GM23338 (cell line): ENCODE measurements around the gene STK24. TPM values are rescaled to one million over a fixed set of nuclear protein-coding genes. Genes with fewer than 3 reads are reported as not detected.

Experiments used
- ATAC-seq: fragments of 200-7000 bp; cut with Tn5 transposase; 3 replicates; pipeline ENCODE4 v1.9.1; 2020
- DNase-seq: peaks from one replicate; pipeline ENCODE4 v3.0.0-alpha.2; 2015; ENCODE audit warnings: low spot score
- H2AFZ ChIP-seq: fragments of 200-600 bp; sonication (generic); 2 replicates; pipeline ENCODE4 v1.8.0; 2016; ENCODE audit warnings: antibody characterized with exemption, mild to moderate bottlenecking, moderate library complexity
- H3F3A ChIP-seq: fragments of 200-600 bp; sonication (generic); replicated peaks from 2 replicates; pipeline ENCODE4 v1.8.0; 2017; ENCODE audit warnings: antibody characterized with exemption, mixed run types, low read depth
- H3K27ac ChIP-seq: fragments of 200-600 bp; sonication (generic); 2 replicates; pipeline ENCODE4 v1.6.1; 2016; ENCODE audit warnings: low read depth
- H3K27me3 ChIP-seq: fragments of 200-600 bp; sonication (generic); 2 replicates; pipeline ENCODE4 v1.8.0; 2016; ENCODE audit warnings: mild to moderate bottlenecking, mixed run types, moderate library complexity; ENCODE audit not compliant: insufficient read depth
- H3K36me3 ChIP-seq: fragments of 200-600 bp; sonication (generic); 2 replicates; pipeline ENCODE4 v1.8.0; 2016; ENCODE audit warnings: mild to moderate bottlenecking; ENCODE audit not compliant: insufficient read depth
- H3K4me1 ChIP-seq: fragments of 200-600 bp; sonication (generic); 2 replicates; pipeline ENCODE4 v1.8.0; 2016; ENCODE audit warnings: mild to moderate bottlenecking, moderate library complexity; ENCODE audit not compliant: insufficient read depth
- H3K4me2 ChIP-seq: fragments of 200-600 bp; sonication (generic); 2 replicates; pipeline ENCODE4 v1.7.1; 2017; ENCODE audit warnings: mixed run types
- H3K4me3 ChIP-seq: fragments of 200-600 bp; sonication (generic); 2 replicates; pipeline ENCODE4 v1.6.1; 2016; ENCODE audit warnings: mixed run types
- H3K79me2 ChIP-seq: fragments of 200-600 bp; sonication (generic); replicated peaks from 2 replicates; pipeline ENCODE4 v1.8.0; 2017; ENCODE audit warnings: mild to moderate bottlenecking; ENCODE audit not compliant: insufficient read depth
- H3K9me2 ChIP-seq: fragments of 200-600 bp; sonication (generic); 2 replicates; pipeline ENCODE4 v1.8.0; 2017; ENCODE audit not compliant: insufficient read depth
- H4K20me1 ChIP-seq: fragments of 200-600 bp; sonication (generic); replicated peaks from 2 replicates; pipeline ENCODE4 v1.8.0; 2017; ENCODE audit warnings: mild to moderate bottlenecking; ENCODE audit not compliant: insufficient read depth
- H3K27ac Mint-ChIP-seq: 2 replicates; pipeline ENCODE4 v1.8.0; 2020; ENCODE audit warnings: inconsistent platforms, mild to moderate bottlenecking, moderate library complexity, mixed read lengths
- H3K27me3 Mint-ChIP-seq: 3 replicates; pipeline ENCODE4 v1.8.0; 2022; ENCODE audit warnings: low read depth, mild to moderate bottlenecking, moderate library complexity, mixed read lengths, inconsistent platforms; ENCODE audit not compliant: insufficient read depth, poor library complexity
- H3K36me3 Mint-ChIP-seq: 3 replicates; pipeline ENCODE4 v1.8.0; 2021; ENCODE audit warnings: low read depth, mild to moderate bottlenecking, inconsistent platforms, moderate library complexity, mixed read lengths
- H3K4me1 Mint-ChIP-seq: 3 replicates; pipeline ENCODE4 v1.8.0; 2020; ENCODE audit warnings: mild to moderate bottlenecking, inconsistent platforms, mixed read lengths
- H3K4me3 Mint-ChIP-seq: 3 replicates; pipeline ENCODE4 v1.8.0; 2021; ENCODE audit warnings: moderate library complexity, mild to moderate bottlenecking, inconsistent platforms, mixed read lengths
- H3K9me3 Mint-ChIP-seq: 3 replicates; pipeline ENCODE4 v1.8.0; 2020; ENCODE audit warnings: moderate library complexity, mild to moderate bottlenecking, inconsistent platforms, mixed read lengths
- CREB1 ChIP-seq: fragments of 250-450 bp; sonication (Bioruptor Pico); IDR thresholded peaks from 2 replicates; pipeline ENCODE4 v1.5.0; 2020; ENCODE audit warnings: low read depth, mild to moderate bottlenecking, moderate library complexity
- CTCF ChIP-seq, 2 experiments: fragments of 200-600 bp in 1 of 2; sonication (generic) in 1 of 2; conservative IDR thresholded peaks; 2 replicates each; pipeline versions ENCODE4 v1.5.1 to v1.6.1; 2016 to 2017; ENCODE audit warnings: antibody characterized with exemption in 2 of 2, low read depth in 2 of 2, mild to moderate bottlenecking in 2 of 2, moderate library complexity in 1 of 2
- ETS1 ChIP-seq: IDR thresholded peaks from 2 replicates; pipeline ENCODE4 v1.6.1; 2016; ENCODE audit warnings: antibody characterized with exemption
- EZH2 ChIP-seq: fragments of 200-600 bp; sonication (generic); IDR thresholded peaks from one replicate; pipeline ENCODE4 v1.8.0; 2017; ENCODE audit warnings: antibody characterized with exemption, mild to moderate bottlenecking, low read depth; ENCODE audit not compliant: unreplicated experiment
- EZH2phosphoT487 ChIP-seq: fragments of 200-600 bp; sonication (generic); IDR thresholded peaks from one replicate; pipeline ENCODE4 v1.8.1; 2018; ENCODE audit warnings: antibody characterized with exemption; ENCODE audit not compliant: unreplicated experiment
- JUNB ChIP-seq: IDR thresholded peaks from one replicate; pipeline ENCODE4 v1.6.1; 2016; ENCODE audit warnings: antibody characterized with exemption; ENCODE audit not compliant: unreplicated experiment
- NANOG ChIP-seq: IDR thresholded peaks from 2 replicates; pipeline ENCODE4 v1.6.1; 2016; ENCODE audit warnings: antibody characterized with exemption, borderline replicate concordance
- POLR2AphosphoS5 ChIP-seq: IDR thresholded peaks from 2 replicates; pipeline ENCODE4 v1.6.1; 2016; ENCODE audit warnings: antibody characterized with exemption, low read depth
- STAT1 ChIP-seq: IDR thresholded peaks from one replicate; pipeline ENCODE4 v1.6.1; 2016; ENCODE audit warnings: antibody characterized with exemption; ENCODE audit not compliant: unreplicated experiment
- ZNF114 ChIP-seq: fragments of 250-450 bp; sonication (Bioruptor Pico); IDR thresholded peaks from 2 replicates; pipeline ENCODE4 v1.5.0; 2020; ENCODE audit warnings: mild to moderate bottlenecking, moderate library complexity
- ZNF331 ChIP-seq: fragments of 250-450 bp; sonication (Bioruptor Pico); IDR thresholded peaks from 2 replicates; pipeline ENCODE4 v1.5.0; 2020; ENCODE audit warnings: low read depth, mild to moderate bottlenecking, moderate library complexity
- ZNF462 ChIP-seq: fragments of 250-450 bp; sonication (Bioruptor Pico); IDR thresholded peaks from 2 replicates; pipeline ENCODE4 v1.5.0; 2020; ENCODE audit warnings: mild to moderate bottlenecking, moderate library complexity
- polyA plus RNA-seq: library from polyadenylated mRNA; unstranded; fragments of >200 nt; fragmentation: Nextera tagmentation; extraction: Ambion mirVana; gene quantifications from 2 replicates; pipeline ENCODE4 v1.2.1, GENCODE V29; 2016
- total RNA-seq: library from RNA; depleted of rRNA; stranded (reverse); fragments of >200 nt; shearing (Covaris generic); gene quantifications from 2 replicates; pipeline ENCODE4 v1.2.3, GENCODE V29; 2014
- TF ChIP-seq, protein P1 (sequence below): IDR thresholded peaks from one replicate; pipeline ENCODE4 v1.6.1; 2018; ENCODE audit warnings: antibody characterized with exemption; ENCODE audit not compliant: unreplicated experiment

Gene STK24
- total and polyA plus RNA-seq, 2 experiments from 2014 or later = 56.5 to 144 TPM

DNA sequence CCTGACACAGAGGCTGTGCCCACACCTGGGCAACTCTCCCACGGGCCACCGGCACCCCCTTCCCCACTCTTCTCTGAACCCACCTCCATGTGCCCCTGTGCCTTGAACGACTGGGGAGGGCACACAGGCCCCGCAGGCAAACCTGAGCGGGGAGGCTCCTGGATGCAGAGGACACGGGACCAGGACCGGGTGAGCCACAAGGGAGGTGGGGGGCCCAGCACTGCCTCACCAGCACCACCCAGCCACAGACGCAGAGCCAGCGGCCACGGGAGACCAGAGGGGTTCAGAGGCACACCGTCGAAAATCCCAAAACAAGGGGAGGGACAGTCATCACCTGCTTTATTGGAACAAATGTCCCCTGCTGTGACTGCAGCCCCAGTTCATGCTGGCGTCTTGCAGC is 49.4 kb downstream of the STK24 start:
- Histone ChIP-seq H2AFZ (no peak overlapping the region), H3K27ac (no peak overlapping the region), H3K27me3 (no peaks in the 10 kb centered on the region), H3K9me2 (no peaks in the 10 kb centered on the region), H3K36me3 (no peaks in the 10 kb centered on the region), H3K4me3 (no peak overlapping the region), H3K4me1 (peaks cover 53% of the 10 kb centered on the region), H3K4me2 (no peak overlapping the region), H3K79me2 (peaks cover 100% of the 10 kb centered on the region), H4K20me1 (peaks cover 83% of the 10 kb centered on the region), H3F3A (no peaks in the 10 kb centered on the region)
- Mint-ChIP-seq H3K4me3 (no peak overlapping the region), H3K9me3 (no peaks in the 10 kb centered on the region), H3K4me1 (peaks cover 78% of the 10 kb centered on the region), H3K36me3 (no peaks in the 10 kb centered on the region), H3K27ac (no peak overlapping the region), H3K27me3 (peaks cover 13% of the 10 kb centered on the region)
- DNase-seq (no peak), ATAC-seq (no peak)
- TF ChIP-seq ZNF462 (CRISPR knock-in tag) (no peak), NANOG (no peak), EZH2 (no peak), CTCF (conservative IDR thresholded peaks at IDR 0.05; ENCODE audit: low read depth in 2 of 2) (no peak), JUNB (no peak), ETS1 (no peak), POLR2AphosphoS5 (no peak), STAT1 (no peak), ZNF331 (CRISPR knock-in tag) (no peak), ZNF114 (CRISPR knock-in tag) (no peak), CREB1 (CRISPR knock-in tag) (no peak), EZH2phosphoT487 (no peak)
- TF ChIP-seq, protein P1, sequence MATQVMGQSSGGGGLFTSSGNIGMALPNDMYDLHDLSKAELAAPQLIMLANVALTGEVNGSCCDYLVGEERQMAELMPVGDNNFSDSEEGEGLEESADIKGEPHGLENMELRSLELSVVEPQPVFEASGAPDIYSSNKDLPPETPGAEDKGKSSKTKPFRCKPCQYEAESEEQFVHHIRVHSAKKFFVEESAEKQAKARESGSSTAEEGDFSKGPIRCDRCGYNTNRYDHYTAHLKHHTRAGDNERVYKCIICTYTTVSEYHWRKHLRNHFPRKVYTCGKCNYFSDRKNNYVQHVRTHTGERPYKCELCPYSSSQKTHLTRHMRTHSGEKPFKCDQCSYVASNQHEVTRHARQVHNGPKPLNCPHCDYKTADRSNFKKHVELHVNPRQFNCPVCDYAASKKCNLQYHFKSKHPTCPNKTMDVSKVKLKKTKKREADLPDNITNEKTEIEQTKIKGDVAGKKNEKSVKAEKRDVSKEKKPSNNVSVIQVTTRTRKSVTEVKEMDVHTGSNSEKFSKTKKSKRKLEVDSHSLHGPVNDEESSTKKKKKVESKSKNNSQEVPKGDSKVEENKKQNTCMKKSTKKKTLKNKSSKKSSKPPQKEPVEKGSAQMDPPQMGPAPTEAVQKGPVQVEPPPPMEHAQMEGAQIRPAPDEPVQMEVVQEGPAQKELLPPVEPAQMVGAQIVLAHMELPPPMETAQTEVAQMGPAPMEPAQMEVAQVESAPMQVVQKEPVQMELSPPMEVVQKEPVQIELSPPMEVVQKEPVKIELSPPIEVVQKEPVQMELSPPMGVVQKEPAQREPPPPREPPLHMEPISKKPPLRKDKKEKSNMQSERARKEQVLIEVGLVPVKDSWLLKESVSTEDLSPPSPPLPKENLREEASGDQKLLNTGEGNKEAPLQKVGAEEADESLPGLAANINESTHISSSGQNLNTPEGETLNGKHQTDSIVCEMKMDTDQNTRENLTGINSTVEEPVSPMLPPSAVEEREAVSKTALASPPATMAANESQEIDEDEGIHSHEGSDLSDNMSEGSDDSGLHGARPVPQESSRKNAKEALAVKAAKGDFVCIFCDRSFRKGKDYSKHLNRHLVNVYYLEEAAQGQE = no peak
